ENCODE results near the gene SCARF2.

GRCh38 chr22:20471126-20471833 lies 33.7 kb upstream of the SCARF2 start:
- TF ChIP-seq CTCF (IDR thresholded peaks at IDR 0.05) (no peak), POLR2A (IDR thresholded peaks at IDR 0.05) (no peak)
